Activated CD4-positive, alpha-beta T cell treated with anti-CD3 and anti-CD28 coated beads, Interleukin-2, amount 10 ng/mL, durations not matched to agents 7 days and 5 days (primary cell): ENCODE data around the gene NOD1. TPM values are rescaled to one million over a fixed set of nuclear protein-coding genes. Genes with fewer than 3 reads are reported as not detected.
"Not testable (repeated sequence)": the region's sequence is repeated elsewhere in the genome, so short reads cannot be mapped to it uniquely, and the experiment has no call there.

Experiments
- CTCF ChIA-PET: fragments of 350-600 bp; sonication (Branson Sonifier 250); formaldehyde crosslinking; loops from one replicate; lab custom pipeline; 2021; ENCODE audit warnings: antibody characterized with exemption; lab: Charles Lee
- POLR2A ChIA-PET: fragments of 350-600 bp; sonication (Branson Sonifier 250); formaldehyde crosslinking; loops from one replicate; lab custom pipeline; 2021; ENCODE audit warnings: antibody characterized with exemption; lab: Charles Lee
- DNase-seq: peaks from one replicate; pipeline ENCODE4 v3.0.0-alpha.2; 2020
- H3K27ac Mint-ChIP-seq: one replicate; pipeline ENCODE4 v1.8.0; 2021; ENCODE audit warnings: mild to moderate bottlenecking, moderate library complexity, mixed read lengths
- H3K27me3 Mint-ChIP-seq: one replicate; pipeline ENCODE4 v1.8.0; 2021; ENCODE audit warnings: mixed read lengths
- H3K36me3 Mint-ChIP-seq: one replicate; pipeline ENCODE4 v1.8.0; 2021; ENCODE audit warnings: low read depth, mixed read lengths
- H3K4me1 Mint-ChIP-seq: one replicate; pipeline ENCODE4 v1.8.0; 2021; ENCODE audit warnings: mixed read lengths
- H3K4me3 Mint-ChIP-seq: one replicate; pipeline ENCODE4 v1.8.0; 2021; ENCODE audit warnings: mild to moderate bottlenecking, moderate library complexity, mixed read lengths
- H3K9me3 Mint-ChIP-seq: one replicate; pipeline ENCODE4 v1.8.0; 2021; ENCODE audit warnings: mixed read lengths
- total RNA-seq, 2 experiments: library from RNA; stranded (reverse); gene quantifications; one replicate each; pipeline ENCODE4 v1.2.3, GENCODE V29; 2021

Gene NOD1
- total RNA-seq, 2 experiments from 2014 or later, result 17.0 to 21.1 TPM

- no peak overlapping the region for H3K27ac Mint-ChIP-seq
- H3K4me3 Mint-ChIP-seq, result no peak overlapping the region
- H3K4me1 Mint-ChIP-seq, result peaks cover 5% of the 10 kb centered on the region
- ChIA-PET POLR2A (no interaction called here), CTCF (interaction anchor here (1.2 kb wide), 1 partner anchor 133 kb away, joined by 3 read pairs; no protein-coding TSS in a partner anchor)
- no peaks in the 10 kb centered on the region for H3K9me3 Mint-ChIP-seq
- H3K27me3 Mint-ChIP-seq, result no peaks in the 10 kb centered on the region
- DNase-seq, result no peak
- peaks cover 70% of the 10 kb centered on the region for H3K36me3 Mint-ChIP-seq
Measured at GRCh38 chr7:30430777-30431176, 47.8 kb downstream of the NOD1 start.

- Mint-ChIP-seq H3K4me3 (no peak overlapping the region), H3K4me1 (peaks cover 5% of the 10 kb centered on the region), H3K9me3 (no peaks in the 10 kb centered on the region), H3K36me3 (peaks cover 72% of the 10 kb centered on the region), H3K27ac (no peak overlapping the region), H3K27me3 (no peaks in the 10 kb centered on the region)
- ChIA-PET CTCF (interaction anchor here (1.2 kb wide), 1 partner anchor 134 kb away, joined by 3 read pairs; no protein-coding TSS in a partner anchor), POLR2A (no interaction called here)
- no peak for DNase-seq
Measured at GRCh38 chr7:30430276-30430675, 48.3 kb downstream of the NOD1 start.

GRCh38 chr7:30429156-30429530, 49.4 kb downstream of the NOD1 start:
- Mint-ChIP-seq H3K4me3 (no peak overlapping the region), H3K4me1 (peaks cover 8% of the 10 kb centered on the region), H3K9me3 (no peaks in the 10 kb centered on the region), H3K27ac (no peak overlapping the region), H3K27me3 (no peaks in the 10 kb centered on the region), H3K36me3 (peaks cover 75% of the 10 kb centered on the region)
- no peak for DNase-seq
- ChIA-PET CTCF (interaction anchor here (0.6 kb wide), 1 partner anchor 37 kb away, joined by 3 read pairs; no protein-coding TSS in a partner anchor), POLR2A (no interaction called here)

GRCh38 chr7:30428246-30429155, 50.1 kb downstream of the NOD1 start:
- H3K4me1 Mint-ChIP-seq, result peaks cover 8% of the 10 kb centered on the region
- no peak overlapping the region for H3K4me3 Mint-ChIP-seq
- H3K27ac Mint-ChIP-seq, result no peak overlapping the region
- no peaks in the 10 kb centered on the region for H3K27me3 Mint-ChIP-seq
- no peak for DNase-seq
- CTCF ChIA-PET, result interaction anchor here (0.6 kb wide), 1 partner anchor 36 kb away, joined by 3 read pairs; no protein-coding TSS in a partner anchor
- POLR2A ChIA-PET, result no interaction called here
- H3K36me3 Mint-ChIP-seq, result peaks cover 72% of the 10 kb centered on the region
- no peaks in the 10 kb centered on the region for H3K9me3 Mint-ChIP-seq

GRCh38 chr7:30427296-30428070, 51.1 kb downstream of the NOD1 start:
- H3K4me3 Mint-ChIP-seq, result no peak overlapping the region
- H3K27ac Mint-ChIP-seq, result no peak overlapping the region
- peaks cover 66% of the 10 kb centered on the region for H3K36me3 Mint-ChIP-seq
- CTCF ChIA-PET, result interaction anchor here (1.2 kb wide), 1 partner anchor 99 kb away, joined by 3 read pairs; no protein-coding TSS in a partner anchor
- POLR2A ChIA-PET, result no interaction called here
- DNase-seq, result no peak
- H3K4me1 Mint-ChIP-seq, result peaks cover 8% of the 10 kb centered on the region
- H3K27me3 Mint-ChIP-seq, result no peaks in the 10 kb centered on the region
- H3K9me3 Mint-ChIP-seq, result no peaks in the 10 kb centered on the region

GRCh38 chr7:30424506-30424905, 54.1 kb downstream of the NOD1 start:
- H3K9me3 Mint-ChIP-seq, result no peaks in the 10 kb centered on the region
- H3K4me3 Mint-ChIP-seq, result no peak overlapping the region
- peak overlapping the region; percentile 19 for H3K27ac Mint-ChIP-seq
- ChIA-PET CTCF (no interaction called here), POLR2A (no interaction called here)
- H3K36me3 Mint-ChIP-seq, result peaks cover 51% of the 10 kb centered on the region
- H3K4me1 Mint-ChIP-seq, result peaks cover 3% of the 10 kb centered on the region
- no peaks in the 10 kb centered on the region for H3K27me3 Mint-ChIP-seq
- no peak for DNase-seq

GRCh38 chr7:30423788-30424505, 54.6 kb downstream of the NOD1 start:
- DNase-seq, result no peak
- POLR2A ChIA-PET, result no interaction called here
- CTCF ChIA-PET, result no interaction called here
- H3K9me3 Mint-ChIP-seq, result no peaks in the 10 kb centered on the region
- no peaks in the 10 kb centered on the region for H3K27me3 Mint-ChIP-seq
- H3K36me3 Mint-ChIP-seq, result peaks cover 45% of the 10 kb centered on the region
- H3K27ac Mint-ChIP-seq, result peak overlapping the region; percentile 19
- peaks cover 3% of the 10 kb centered on the region for H3K4me1 Mint-ChIP-seq
- H3K4me3 Mint-ChIP-seq, result no peak overlapping the region

- ChIA-PET CTCF (no interaction called here), POLR2A (no interaction called here)
- H3K9me3 Mint-ChIP-seq, result no peaks in the 10 kb centered on the region
- H3K4me3 Mint-ChIP-seq, result no peak overlapping the region
- peaks cover 3% of the 10 kb centered on the region for H3K4me1 Mint-ChIP-seq
- peaks cover 40% of the 10 kb centered on the region for H3K36me3 Mint-ChIP-seq
- no peak for DNase-seq
- H3K27ac Mint-ChIP-seq, result no peak overlapping the region
- no peaks in the 10 kb centered on the region for H3K27me3 Mint-ChIP-seq
Measured at GRCh38 chr7:30422922-30423321, 55.7 kb downstream of the NOD1 start.

- CTCF ChIA-PET, result no interaction called here
- H3K27ac Mint-ChIP-seq, result no peak overlapping the region
- H3K4me1 Mint-ChIP-seq, result peaks cover 3% of the 10 kb centered on the region
- peaks cover 32% of the 10 kb centered on the region for H3K36me3 Mint-ChIP-seq
- no peak overlapping the region for H3K4me3 Mint-ChIP-seq
- H3K27me3 Mint-ChIP-seq, result no peaks in the 10 kb centered on the region
- no peaks in the 10 kb centered on the region for H3K9me3 Mint-ChIP-seq
- POLR2A ChIA-PET, result no interaction called here
- DNase-seq, result no peak
Measured at GRCh38 chr7:30421647-30422196, 56.9 kb downstream of the NOD1 start.

- H3K4me1 Mint-ChIP-seq, result peaks cover 3% of the 10 kb centered on the region
- no peaks in the 10 kb centered on the region for H3K27me3 Mint-ChIP-seq
- no peak overlapping the region for H3K27ac Mint-ChIP-seq
- DNase-seq, result no peak
- H3K9me3 Mint-ChIP-seq, result no peaks in the 10 kb centered on the region
- H3K36me3 Mint-ChIP-seq, result peaks cover 21% of the 10 kb centered on the region
- ChIA-PET CTCF (no interaction called here), POLR2A (no interaction called here)
- H3K4me3 Mint-ChIP-seq, result no peak overlapping the region
Measured at GRCh38 chr7:30420662-30421061, 57.9 kb downstream of the NOD1 start.

GRCh38 chr7:30420080-30420479, 58.5 kb downstream of the NOD1 start:
- H3K27me3 Mint-ChIP-seq, H3K4me3 Mint-ChIP-seq, POLR2A ChIA-PET, H3K9me3 Mint-ChIP-seq, DNase-seq, H3K4me1 Mint-ChIP-seq, CTCF ChIA-PET, H3K27ac Mint-ChIP-seq: not testable (repeated sequence)
- H3K36me3 Mint-ChIP-seq, result peaks cover 15% of the 10 kb centered on the region

GRCh38 chr7:30413864-30414263, 64.7 kb downstream of the NOD1 start:
- Mint-ChIP-seq H3K36me3 (peaks cover 2% of the 10 kb centered on the region), H3K9me3 (peaks cover 12% of the 10 kb centered on the region), H3K27me3 (no peaks in the 10 kb centered on the region), H3K4me3 (no peak overlapping the region), H3K4me1 (no peaks in the 10 kb centered on the region), H3K27ac (no peak overlapping the region)
- POLR2A ChIA-PET, result no interaction called here
- DNase-seq, result no peak
- CTCF ChIA-PET, result no interaction called here
